Natural killer cell (primary cell): ENCODE results near the gene RPL15. TPM values are rescaled to one million over a fixed set of nuclear protein-coding genes. Genes with fewer than 3 reads are reported as not detected.

Experiments used
- ATAC-seq, 3 donors: fragments of 150-1000 bp in 2 of 3; fragments of 200-7000 bp in 1 of 3; cut with Tn5 transposase; 1 replicate in 1 of 3; 2 replicates in 2 of 3; pipeline ENCODE4 v1.10.0; 2021; ENCODE audit warnings: mild to moderate bottlenecking in 2 of 3, moderate library complexity in 2 of 3
- DNase-seq, 2 donors: peaks; one replicate each; pipeline versions ENCODE4 v3.0.0 to v3.0.0-alpha.2; 2013 to 2021; ENCODE audit warnings: mixed read lengths in 1 of 2
- H3K27ac ChIP-seq: one replicate; pipeline ENCODE4 v1.5.1; 2013; ENCODE audit warnings: mild to moderate bottlenecking, low read length
- H3K27me3 ChIP-seq: one replicate; pipeline ENCODE4 v1.6.1; 2013; ENCODE audit warnings: low read length; ENCODE audit not compliant: control insufficient read depth, insufficient read depth
- H3K36me3 ChIP-seq: one replicate; pipeline ENCODE4 v1.6.1; 2013; ENCODE audit warnings: low read length; ENCODE audit not compliant: control insufficient read depth, insufficient read depth
- H3K4me1 ChIP-seq: one replicate; pipeline ENCODE4 v1.6.1; 2013; ENCODE audit warnings: low read length; ENCODE audit not compliant: control insufficient read depth, insufficient read depth
- H3K4me3 ChIP-seq: one replicate; pipeline ENCODE4 v1.5.1; 2013; ENCODE audit warnings: low read length
- H3K9me3 ChIP-seq: one replicate; pipeline ENCODE4 v1.6.1; 2013; ENCODE audit warnings: low read length; ENCODE audit not compliant: control insufficient read depth, insufficient read depth
- H3K27ac Mint-ChIP-seq, 2 donors: one replicate each; pipeline ENCODE4 v1.8.0; 2022; ENCODE audit warnings: mild to moderate bottlenecking in 2 of 2, mixed read lengths in 2 of 2, moderate library complexity in 1 of 2
- H3K27me3 Mint-ChIP-seq, 2 donors: one replicate each; pipeline ENCODE4 v1.8.0; 2022; ENCODE audit warnings: low read depth in 2 of 2, mixed read lengths in 2 of 2
- H3K36me3 Mint-ChIP-seq: one replicate; pipeline ENCODE4 v1.8.0; 2022; ENCODE audit warnings: mixed read lengths
- H3K4me1 Mint-ChIP-seq, 2 donors: one replicate each; pipeline ENCODE4 v1.8.0; 2022; ENCODE audit warnings: mixed read lengths in 2 of 2
- H3K4me3 Mint-ChIP-seq: one replicate; pipeline ENCODE4 v1.8.0; 2022; ENCODE audit warnings: mild to moderate bottlenecking, moderate library complexity, mixed read lengths
- H3K9me3 Mint-ChIP-seq, 2 donors: one replicate each; pipeline ENCODE4 v1.8.0; 2022; ENCODE audit warnings: mixed read lengths in 2 of 2
- CTCF ChIP-seq: fragments of 200-600 bp; IDR thresholded peaks from one replicate; pipeline ENCODE4 v1.8.0; 2022; ENCODE audit warnings: antibody characterized with exemption
- whole genome bisulfite sequencing: methylation state at CpG from one replicate; pipeline ENCODE4 v1.1.7; 2013; ENCODE audit warnings: missing lambda C conversion rate; ENCODE audit not compliant: insufficient coverage; 5-methylcytosine and 5-hydroxymethylcytosine counted together
- intact Hi-C: fragments of 100-400 bp; cut with micrococcal nuclease; formaldehyde crosslinking; loops from one replicate; pipeline ENCODE4 v1.14.2; 2022
- total RNA-seq, 4 donors: library from RNA; stranded (reverse); fragments of 120-200 nt in 1 of 4; gene quantifications; one replicate each; pipeline versions ENCODE4 v1.2.3 to v1.2.4, GENCODE V29; 2013 to 2022

Gene RPL15
- total RNA-seq, 3 donors from 2014 or later (not counting 1 experiment from before 2014, with no cell fraction given) = 1,116 to 1,338 (median 1,291) TPM

GRCh38 chr3:23956701-23957100, 39.8 kb downstream of the RPL15 start:
- H3K27ac ChIP-seq = no peak overlapping the region
- H3K27me3 Mint-ChIP-seq = no peaks in the 10 kb centered on the region
- intact Hi-C loops = no loop called here
- peaks cover 37 to 38% of the 10 kb centered on the region in 2 donors for H3K4me1 Mint-ChIP-seq
- H3K36me3 ChIP-seq = peaks cover 19% of the 10 kb centered on the region
- 98% methylated on average over 3 of the region's 3 CpGs for WGBS
- H3K36me3 Mint-ChIP-seq = peaks cover 2% of the 10 kb centered on the region
- H3K4me3 ChIP-seq = no peak overlapping the region
- TF ChIP-seq CTCF = no peak
- H3K4me3 Mint-ChIP-seq = no peak overlapping the region
- no peak for ATAC-seq
- no peaks in the 10 kb centered on the region for H3K9me3 ChIP-seq
- no peaks in the 10 kb centered on the region for H3K9me3 Mint-ChIP-seq
- no peak for DNase-seq
- H3K4me1 ChIP-seq = peaks cover 6% of the 10 kb centered on the region
- H3K27me3 ChIP-seq = no peaks in the 10 kb centered on the region
- peak overlapping the region in 1 of 2 donors; percentile 14 for H3K27ac Mint-ChIP-seq

DNA sequence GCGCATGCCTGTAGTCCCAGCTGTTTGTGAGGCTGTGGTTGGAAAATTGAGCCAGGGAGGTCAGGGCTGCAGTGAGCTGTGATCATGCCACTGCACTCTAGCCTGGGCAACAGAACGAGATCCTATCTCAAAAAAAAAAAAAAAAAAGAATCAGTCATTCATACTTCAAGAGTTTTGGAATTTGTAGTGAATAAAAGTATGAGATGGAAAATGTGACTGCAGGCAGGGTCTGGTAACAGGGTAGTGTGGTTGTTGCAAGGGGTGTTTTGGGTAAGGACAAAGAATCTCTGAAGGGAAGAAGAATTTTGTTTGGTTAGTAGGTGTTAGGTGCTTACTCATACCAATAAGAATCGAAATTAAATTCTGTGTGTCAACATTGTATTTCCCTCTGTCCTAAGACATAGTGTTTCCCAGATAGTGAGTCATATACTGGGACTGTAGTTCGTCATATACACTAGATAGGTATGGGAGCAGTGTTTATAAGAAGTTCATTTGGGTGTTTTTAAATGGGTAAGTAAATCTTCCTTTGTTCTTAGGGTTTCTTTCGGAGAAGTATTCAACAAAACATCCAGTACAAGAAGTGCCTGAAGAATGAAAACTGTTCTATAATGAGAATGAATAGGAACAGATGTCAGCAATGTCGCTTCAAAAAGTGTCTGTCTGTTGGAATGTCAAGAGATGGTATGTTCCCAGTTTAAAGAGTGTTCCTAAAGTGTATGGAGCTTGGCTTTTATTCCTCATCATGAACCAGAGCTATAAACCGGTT, 42.4 kb downstream of the RPL15 start:
- peaks cover 33% of the 10 kb centered on the region for H3K36me3 ChIP-seq
- H3K27ac ChIP-seq = no peak overlapping the region
- ATAC-seq = peak; percentile 44 to 63 (median 50)
- H3K9me3 ChIP-seq = no peaks in the 10 kb centered on the region
- no peaks in the 10 kb centered on the region for H3K27me3 Mint-ChIP-seq
- H3K27me3 ChIP-seq = no peaks in the 10 kb centered on the region
- DNase-seq = no peak
- H3K4me3 Mint-ChIP-seq = peak overlapping the region; percentile 1
- WGBS = 82% methylated on average over 4 of the region's 7 CpGs
- peaks cover 19 to 31% of the 10 kb centered on the region in 2 donors for H3K4me1 Mint-ChIP-seq
- peaks cover 6% of the 10 kb centered on the region for H3K4me1 ChIP-seq
- no peaks in the 10 kb centered on the region for H3K9me3 Mint-ChIP-seq
- no peak overlapping the region for H3K4me3 ChIP-seq
- TF ChIP-seq CTCF = no peak
- peak overlapping the region; percentile 8 to 32 for H3K27ac Mint-ChIP-seq
- intact Hi-C loops = no loop called here
- H3K36me3 Mint-ChIP-seq = peaks cover 13% of the 10 kb centered on the region

GRCh38 chr3:23960649-23961048, 43.7 kb downstream of the RPL15 start:
- peaks cover 36% of the 10 kb centered on the region for H3K36me3 ChIP-seq
- Mint-ChIP-seq H3K27me3 (no peaks in the 10 kb centered on the region), H3K36me3 (peaks cover 19% of the 10 kb centered on the region), H3K4me3 (no peak overlapping the region), H3K9me3 (no peaks in the 10 kb centered on the region), H3K4me1 (peaks cover 12 to 30% of the 10 kb centered on the region in 2 donors), H3K27ac (peak overlapping the region in 1 of 2 donors; percentile 26)
- no peak overlapping the region for H3K4me3 ChIP-seq
- H3K4me1 ChIP-seq = peaks cover 6% of the 10 kb centered on the region
- H3K27ac ChIP-seq = no peak overlapping the region
- ATAC-seq = no peak
- DNase-seq = no peak
- no peaks in the 10 kb centered on the region for H3K9me3 ChIP-seq
- no peak for TF ChIP-seq CTCF
- intact Hi-C loops = no loop called here
- WGBS = 100% methylated on average over 1 of the region's 1 CpG
- H3K27me3 ChIP-seq = no peaks in the 10 kb centered on the region

GRCh38 chr3:23961066-23961465, 44.1 kb downstream of the RPL15 start:
- no peak overlapping the region for H3K4me3 ChIP-seq
- Mint-ChIP-seq H3K4me1 (peaks cover 16 to 30% of the 10 kb centered on the region in 2 donors), H3K27ac (peak overlapping the region in 1 of 2 donors; percentile 26), H3K9me3 (no peaks in the 10 kb centered on the region), H3K27me3 (no peaks in the 10 kb centered on the region), H3K4me3 (no peak overlapping the region), H3K36me3 (peaks cover 19% of the 10 kb centered on the region)
- intact Hi-C loops = no loop called here
- no peaks in the 10 kb centered on the region for H3K9me3 ChIP-seq
- TF ChIP-seq CTCF = no peak
- no peaks in the 10 kb centered on the region for H3K27me3 ChIP-seq
- ATAC-seq = no peak
- no peak for DNase-seq
- 93% methylated on average over 1 of the region's 1 CpG for WGBS
- H3K27ac ChIP-seq = no peak overlapping the region
- peaks cover 37% of the 10 kb centered on the region for H3K36me3 ChIP-seq
- peaks cover 6% of the 10 kb centered on the region for H3K4me1 ChIP-seq
